DOHH2 (cell line): ENCODE measurements around the gene IMMP2L.
A peak's percentile ranks its signal among the peaks of the same experiment; 100 is the strongest.

ENCODE experiments used
- H3F3A ChIP-seq: fragments of 200-600 bp; sonication (generic), shearing (Covaris generic); 2 replicates; pipeline ENCODE4 v1.6.0; 2016; ENCODE audit warnings: antibody characterized with exemption, mild to moderate bottlenecking; ENCODE audit not compliant: control insufficient read depth, insufficient read depth
- H3K27ac ChIP-seq: fragments of 200-600 bp; sonication (generic); 2 replicates; pipeline ENCODE4 v1.5.1; 2014; ENCODE audit warnings: low read depth, mild to moderate bottlenecking, low read length, moderate library complexity
- H3K27me3 ChIP-seq: fragments of 200-600 bp; sonication (generic); 2 replicates; pipeline ENCODE4 v1.6.1; 2014; ENCODE audit warnings: mild to moderate bottlenecking, low read length, mixed read lengths; ENCODE audit not compliant: control insufficient read depth
- H3K36me3 ChIP-seq: fragments of 200-600 bp; sonication (generic); 2 replicates; pipeline ENCODE4 v1.6.1; 2014; ENCODE audit warnings: mild to moderate bottlenecking, low read length, moderate library complexity, mixed read lengths; ENCODE audit not compliant: control insufficient read depth
- H3K4me1 ChIP-seq: fragments of 200-600 bp; sonication (generic); 2 replicates; pipeline ENCODE4 v1.6.1; 2014; ENCODE audit warnings: mild to moderate bottlenecking, low read length, mixed read lengths; ENCODE audit not compliant: control insufficient read depth
- H3K4me2 ChIP-seq: fragments of 200-600 bp; sonication (generic); 2 replicates; pipeline ENCODE4 v1.6.0; 2014; ENCODE audit warnings: mild to moderate bottlenecking, low read length, moderate library complexity
- H3K4me3 ChIP-seq: fragments of 200-600 bp; sonication (generic); 2 replicates; pipeline ENCODE4 v1.5.1; 2014; ENCODE audit warnings: mild to moderate bottlenecking, low read length, mixed read lengths
- H3K79me2 ChIP-seq: fragments of 200-600 bp; sonication (generic); 2 replicates; pipeline ENCODE4 v1.6.1; 2014; ENCODE audit warnings: mild to moderate bottlenecking, low read length, mixed read lengths; ENCODE audit not compliant: control insufficient read depth
- H3K9me2 ChIP-seq: fragments of 200-600 bp; sonication (generic); replicated peaks from 2 replicates; pipeline ENCODE4 v1.6.1; 2014; ENCODE audit warnings: mild to moderate bottlenecking, low read length, mixed read lengths; ENCODE audit not compliant: control insufficient read depth
- H3K9me3 ChIP-seq: fragments of 200-600 bp; sonication (generic); 2 replicates; pipeline ENCODE4 v1.6.1; 2014; ENCODE audit warnings: antibody characterized with exemption, low read length, mixed read lengths; ENCODE audit not compliant: control insufficient read depth, insufficient read depth
- H4K20me1 ChIP-seq: fragments of 200-600 bp; sonication (generic); 2 replicates; pipeline ENCODE4 v1.6.0; 2014; ENCODE audit warnings: low read depth, mild to moderate bottlenecking, antibody characterized with exemption, low read length, moderate library complexity; ENCODE audit not compliant: control insufficient read depth, insufficient read depth
- CTCF ChIP-seq: fragments of 200-600 bp; sonication (generic); IDR thresholded peaks from one replicate; pipeline ENCODE4 v1.5.1; 2014; ENCODE audit warnings: antibody characterized with exemption, mild to moderate bottlenecking, low read depth, low read length; ENCODE audit not compliant: poor library complexity, severe bottlenecking
- EZH2phosphoT487 ChIP-seq: fragments of 200-600 bp; sonication (generic); IDR thresholded peaks from 2 replicates; pipeline ENCODE4 v1.6.1; 2017; ENCODE audit warnings: borderline replicate concordance, mild to moderate bottlenecking, antibody characterized with exemption, low read length, moderate library complexity, mixed read lengths

IMMP2L gene

DNA sequence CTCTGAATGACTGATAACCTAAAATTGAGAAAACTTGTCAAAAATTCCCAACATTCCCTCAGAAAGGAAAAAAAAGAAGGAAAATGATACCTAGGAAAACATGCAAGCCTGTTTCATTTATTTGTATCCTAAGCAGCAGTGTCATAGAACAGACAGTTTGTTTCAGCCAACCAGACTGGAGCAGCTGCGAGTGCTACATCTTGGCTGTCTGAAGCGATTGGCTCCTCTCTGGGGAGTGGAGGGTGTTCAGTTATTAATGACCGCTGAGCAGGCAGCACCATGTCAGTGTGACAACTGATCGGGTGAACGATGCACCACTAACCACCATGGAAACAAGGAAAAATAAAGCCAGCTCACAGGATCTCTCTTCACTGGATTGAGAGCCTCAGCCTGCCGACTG, 471.4 kb downstream of the IMMP2L start, which contains the start of gene LRRN3:
LRRN3 (plus strand) TSS at position 282 of the 400 bp plus-strand sequence. CDS start 31,646 bp downstream, outside the sequence.
- Histone ChIP-seq H3K27ac (no peak within 1 kb of the TSS), H3K9me3 (no peaks in the 10 kb centered on the region), H3K27me3 (no peaks in the 10 kb centered on the region), H3K4me3 (no peak within 1 kb of the TSS; the same call in 1 of the 2 replicates), H3F3A (no peaks in the 10 kb centered on the region), H3K9me2 (no peaks in the 10 kb centered on the region), H3K4me1 (peaks cover 25% of the 10 kb centered on the region), H4K20me1 (no peaks in the 10 kb centered on the region), H3K79me2 (no peaks in the 10 kb centered on the region), H3K4me2 (peak within 1 kb of the TSS; percentile 19), H3K36me3 (no peaks in the 10 kb centered on the region)
- TF ChIP-seq CTCF (no peak), EZH2phosphoT487 (no peak)

DNA sequence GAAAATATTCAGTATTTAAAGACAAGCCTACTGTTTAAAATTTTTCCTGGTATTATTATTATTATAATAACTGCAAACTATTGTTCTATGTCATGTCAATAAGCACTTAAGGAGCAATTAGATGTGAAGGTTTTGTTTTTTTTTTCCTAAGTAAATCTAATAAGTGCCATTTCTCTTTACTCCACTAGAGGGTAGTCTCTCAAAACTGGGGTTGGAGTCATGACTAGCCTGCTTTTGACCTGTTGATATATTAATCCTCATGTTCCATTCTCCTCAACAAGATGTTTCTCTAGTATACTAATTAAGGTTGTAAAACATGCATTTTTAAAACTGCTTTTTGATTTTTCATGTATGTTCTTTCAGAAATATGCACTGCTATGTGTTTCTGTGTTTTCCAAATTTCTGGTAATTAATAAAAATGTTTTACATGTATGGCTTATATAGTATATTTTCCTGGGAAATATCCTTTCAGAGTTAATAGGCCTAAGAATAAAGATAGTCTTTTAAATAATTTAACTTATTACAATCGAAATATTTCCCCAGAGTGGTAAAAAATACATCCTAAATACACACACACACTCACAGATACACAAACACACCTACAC, 472.4 kb downstream of the IMMP2L start:
- TF ChIP-seq EZH2phosphoT487 (no peak), CTCF (peak; percentile 77)
- peaks cover 3% of the 10 kb centered on the region; the same call in 1 of the 2 replicates for H3K9me3 ChIP-seq
- H3K79me2 ChIP-seq = no peaks in the 10 kb centered on the region
- no peak overlapping the region for H3K4me2 ChIP-seq
- no peak overlapping the region for H3K4me3 ChIP-seq
- H3K9me2 ChIP-seq = no peaks in the 10 kb centered on the region
- H3F3A ChIP-seq = no peaks in the 10 kb centered on the region
- H3K4me1 ChIP-seq = peaks cover 34% of the 10 kb centered on the region
- no peaks in the 10 kb centered on the region for H3K36me3 ChIP-seq
- no peak overlapping the region for H3K27ac ChIP-seq
- no peaks in the 10 kb centered on the region for H3K27me3 ChIP-seq
- no peaks in the 10 kb centered on the region for H4K20me1 ChIP-seq

- Histone ChIP-seq H3K4me3 (no peak overlapping the region), H3K4me1 (peaks cover 50% of the 10 kb centered on the region), H3K27me3 (no peaks in the 10 kb centered on the region), H4K20me1 (no peaks in the 10 kb centered on the region), H3K36me3 (no peaks in the 10 kb centered on the region), H3K9me2 (no peaks in the 10 kb centered on the region), H3K27ac (no peak overlapping the region), H3F3A (peaks cover 7% of the 10 kb centered on the region), H3K79me2 (no peaks in the 10 kb centered on the region), H3K4me2 (no peak overlapping the region), H3K9me3 (peaks cover 3% of the 10 kb centered on the region; the same call in 1 of the 2 replicates)
- TF ChIP-seq CTCF = no peak
- no peak for TF ChIP-seq EZH2phosphoT487
Observed at GRCh38 chr7:111088328-111088727, 474.0 kb downstream of the IMMP2L start.
